ENCODE results near the gene CRABP2. TPM values are rescaled to one million over a fixed set of nuclear protein-coding genes. Genes with fewer than 3 reads are reported as not detected.
A peak's percentile ranks its signal among the peaks of the same experiment; 100 is the strongest.

Gene CRABP2
- total and polyA plus RNA-seq, 2 of the 13 experiments (the other 11 are each of a cell fraction or from before 2014, with no cell fraction given): 0.40 to 0.60 TPM

- TF ChIP-seq GATAD2A (CRISPR knock-in tag; IDR thresholded peaks at IDR 0.05) (0 out of 2 replicates have a peak, but pooled peaks have one; percentile 20), SYNCRIP (IDR thresholded peaks at IDR 0.05; ENCODE audit: insufficient read depth, low read depth, low read length) (no peak), ZNF331 (CRISPR knock-in tag; IDR thresholded peaks at IDR 0.05) (0 out of 2 replicates have a peak, but pooled peaks have one; percentile 21), ZNF749 (CRISPR knock-in tag; IDR thresholded peaks at IDR 0.05; ENCODE audit: borderline replicate concordance) (0 out of 2 replicates have a peak, but pooled peaks have one; percentile 35), HOXD1 (CRISPR knock-in tag; IDR thresholded peaks at IDR 0.05) (0 out of 2 replicates have a peak, but pooled peaks have one; percentile 40), ZNF121 (CRISPR knock-in tag; IDR thresholded peaks at IDR 0.05) (no peak), GZF1 (CRISPR knock-in tag; IDR thresholded peaks at IDR 0.05) (no peak), ZNF746 (CRISPR knock-in tag; IDR thresholded peaks at IDR 0.05) (peak; percentile 34; the same call in 1 of the 2 replicates), KDM4B (CRISPR knock-in tag; IDR thresholded peaks at IDR 0.05) (no peak), SP4 (CRISPR knock-in tag; IDR thresholded peaks at IDR 0.05) (0 out of 2 replicates have a peak, but pooled peaks have one; percentile 36), GFI1 (CRISPR knock-in tag; IDR thresholded peaks at IDR 0.05; ENCODE audit: borderline replicate concordance) (0 out of 2 replicates have a peak, but pooled peaks have one; percentile 49), SP1 (IDR thresholded peaks at IDR 0.05) (no peak), SP1 (CRISPR knock-in tag; IDR thresholded peaks at IDR 0.05) (peak; percentile 69; the same call in 1 of the 2 replicates), POLR2G (IDR thresholded peaks at IDR 0.05; ENCODE audit: low read depth, low read length) (peak; percentile 83), MED13 (CRISPR knock-in tag; IDR thresholded peaks at IDR 0.05) (0 out of 2 replicates have a peak, but pooled peaks have one; percentile 30), XRCC5 (optimal IDR thresholded peaks at IDR 0.05; ENCODE audit: low read length) (peak; percentile 30), KMT2A (CRISPR knock-in tag; IDR thresholded peaks at IDR 0.05) (no peak), SRF (IDR thresholded peaks at IDR 0.05; ENCODE audit: low read depth, low read length) (no peak), ZNF556 (CRISPR knock-in tag; IDR thresholded peaks at IDR 0.05; ENCODE audit: borderline replicate concordance) (0 out of 2 replicates have a peak, but pooled peaks have one; percentile 35), ZGPAT (CRISPR knock-in tag; IDR thresholded peaks at IDR 0.05) (0 out of 2 replicates have a peak, but pooled peaks have one; percentile 18), PRDM4 (CRISPR knock-in tag; IDR thresholded peaks at IDR 0.05; ENCODE audit: borderline replicate concordance) (no peak), IKZF1 (IDR thresholded peaks at IDR 0.05) (no peak), RBFOX2 (IDR thresholded peaks at IDR 0.05; ENCODE audit: low read depth, low read length) (peak; percentile 40; the same call in 1 of the 2 replicates), BORCS8-MEF2B (CRISPR knock-in tag; IDR thresholded peaks at IDR 0.05) (0 out of 2 replicates have a peak, but pooled peaks have one; percentile 14), ZBTB43 (CRISPR knock-in tag; conservative IDR thresholded peaks at IDR 0.05) (peak; percentile 29; the same call in 1 of the 2 replicates)
Measured at GRCh38 chr1:156676820-156677615, 28.4 kb downstream of the CRABP2 start, which contains the start of gene NES (continued).
